NCI-H146 treated with DMSO at 0.1 percent for 48 hours (cell line): ENCODE data around the gene AKR1B15.
"Not testable (repeated sequence)": the region's sequence is repeated elsewhere in the genome, so short reads cannot be mapped to it uniquely, and the experiment has no call there.

ENCODE experiments used
- DNase-seq: peaks from one replicate; lab custom pipeline; 2025; ENCODE audit not compliant: unreplicated experiment; lab: John Stamatoyannopoulos, UW

Gene AKR1B15

DNA sequence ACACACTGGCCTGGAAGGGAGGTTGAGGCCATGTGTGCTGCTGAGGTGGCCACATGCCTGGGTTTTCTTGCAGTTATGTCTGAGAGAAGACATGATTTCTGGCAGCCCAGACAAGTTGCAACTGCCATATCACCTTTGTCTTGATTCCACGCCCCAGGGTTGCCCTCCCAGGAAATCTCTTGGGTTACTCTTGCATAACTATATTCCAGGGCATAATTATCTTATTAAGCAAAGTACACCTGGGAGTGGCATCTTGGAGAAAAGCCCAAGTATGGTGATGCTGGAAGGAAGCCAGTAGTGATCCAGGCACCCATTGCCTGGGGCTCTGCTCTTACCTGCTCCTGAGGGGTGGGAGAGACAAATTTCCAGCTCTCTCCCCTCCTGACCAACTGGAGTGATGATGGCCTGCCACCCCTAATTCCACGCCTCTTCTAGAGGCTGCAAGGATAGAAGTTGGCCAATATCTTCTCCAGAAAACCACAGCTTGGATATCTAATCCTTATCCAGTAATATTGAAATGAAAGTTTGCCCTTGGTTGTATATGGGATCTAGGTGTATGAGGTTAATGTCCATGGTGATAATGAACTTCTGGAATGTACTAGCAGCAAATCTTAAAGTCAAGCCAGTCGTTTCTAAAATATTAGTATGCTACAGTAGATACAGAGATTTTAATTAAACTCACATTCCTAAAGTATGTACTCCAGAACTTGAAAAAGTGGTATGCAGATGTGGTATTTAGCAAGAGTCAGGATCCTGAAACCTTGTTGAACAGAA is 16.5 kb upstream of the AKR1B15 start:
- no peak for DNase-seq

DNA sequence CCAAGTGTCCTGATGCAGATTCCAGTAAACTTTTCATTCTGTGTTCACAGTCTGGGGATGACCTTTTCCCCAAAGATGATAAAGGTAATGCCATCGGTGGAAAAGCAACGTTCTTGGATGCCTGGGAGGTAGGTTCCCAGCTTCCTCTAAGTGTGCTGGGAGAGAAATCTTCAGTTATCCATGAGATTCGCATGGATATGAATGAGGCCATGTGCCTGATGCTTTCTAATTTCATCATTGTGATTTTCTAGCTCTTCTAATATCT is 16.0 kb upstream of the AKR1B15 start:
- no peak for DNase-seq

DNA sequence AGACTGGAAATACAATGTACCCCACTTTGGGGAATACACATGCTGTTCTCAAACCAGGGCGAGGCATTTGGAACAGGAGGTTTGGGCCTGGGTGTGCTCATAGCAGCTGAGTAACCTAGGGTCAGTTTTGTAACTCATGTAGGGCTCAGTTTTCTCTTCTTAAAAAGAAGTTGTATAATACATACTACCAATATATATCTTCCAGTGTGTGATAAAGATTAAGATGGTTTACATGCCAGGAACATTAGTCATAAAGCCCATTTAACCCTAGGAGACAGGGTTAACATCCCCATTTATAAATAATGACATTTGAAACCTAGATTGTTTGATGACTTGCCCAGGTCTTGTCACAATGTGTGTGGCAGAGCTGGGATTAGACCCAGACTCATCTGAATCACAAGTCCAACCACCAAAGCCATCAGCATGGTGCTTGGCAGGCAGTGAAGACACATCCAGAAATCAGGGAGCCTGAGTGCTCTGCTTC is 15.6 kb upstream of the AKR1B15 start:
- no peak for DNase-seq

DNA sequence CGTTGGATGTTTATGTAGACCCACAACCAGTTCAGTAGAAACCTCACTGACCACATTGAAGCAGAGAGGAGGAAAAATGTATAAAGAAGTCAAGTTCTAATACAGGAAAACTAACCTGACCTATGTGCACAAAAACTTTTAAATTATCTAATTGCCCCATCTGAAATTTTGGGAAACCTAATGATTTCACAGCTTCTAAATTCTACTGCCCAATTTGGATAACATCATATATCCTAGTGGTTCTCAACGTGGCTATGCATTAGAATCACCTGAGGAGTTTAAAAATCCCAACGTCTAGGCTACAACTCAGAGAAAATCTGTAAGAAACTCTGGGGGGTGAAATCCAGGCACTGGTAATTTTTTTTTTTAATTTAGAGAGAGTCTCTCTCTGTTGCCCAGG is 14.3 kb upstream of the AKR1B15 start:
- DNase-seq, result no peak

DNA sequence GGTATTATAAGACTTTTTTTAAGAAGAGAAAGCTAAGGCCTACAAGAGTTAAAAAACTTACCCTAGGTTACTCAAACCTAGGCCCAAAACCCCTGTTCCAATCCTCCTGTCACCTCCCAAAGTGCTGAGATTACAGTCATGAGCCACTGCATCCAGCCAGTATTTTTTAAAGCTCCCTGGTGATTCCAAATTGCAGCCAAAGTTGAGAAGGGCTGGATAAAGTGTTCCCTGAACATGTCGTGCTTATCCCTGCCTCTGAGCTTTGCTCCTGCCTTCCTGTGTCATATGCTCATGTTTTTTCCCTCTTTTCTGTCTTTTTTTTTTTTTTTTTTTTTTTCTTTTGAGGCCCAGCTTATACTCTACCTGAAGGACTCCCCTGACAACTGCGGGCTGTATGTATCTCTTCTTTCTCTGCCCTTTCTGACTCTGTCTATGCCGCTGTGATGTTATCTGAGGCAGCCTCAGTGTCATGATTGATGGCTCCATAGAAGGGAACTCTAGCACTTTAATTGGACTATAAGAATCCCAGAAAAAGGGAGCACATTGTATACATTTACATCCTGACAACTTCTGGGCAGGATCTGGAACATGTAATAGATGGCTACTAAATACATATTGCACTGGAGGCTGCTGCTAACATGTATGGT is 13.5 kb upstream of the AKR1B15 start:
- no peak for DNase-seq

DNA sequence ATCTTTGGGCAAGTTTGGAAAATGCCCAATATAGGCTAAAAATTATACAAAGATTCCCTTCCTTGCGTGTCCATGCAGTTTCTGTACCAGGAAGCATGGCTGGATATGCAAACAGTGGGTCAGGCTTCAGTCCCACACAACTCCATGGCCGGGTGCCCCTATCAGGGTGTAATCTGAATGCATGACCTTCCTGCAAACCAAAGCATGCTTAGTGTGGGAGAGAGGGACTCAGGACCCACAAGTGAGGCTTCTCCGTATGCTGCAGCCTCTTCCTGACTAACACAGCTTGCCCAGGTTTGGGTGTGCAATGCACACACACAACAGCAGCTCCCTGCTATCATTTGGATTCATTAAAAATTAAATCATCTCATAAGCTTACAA is 13.0 kb upstream of the AKR1B15 start:
- DNase-seq, result no peak

DNA sequence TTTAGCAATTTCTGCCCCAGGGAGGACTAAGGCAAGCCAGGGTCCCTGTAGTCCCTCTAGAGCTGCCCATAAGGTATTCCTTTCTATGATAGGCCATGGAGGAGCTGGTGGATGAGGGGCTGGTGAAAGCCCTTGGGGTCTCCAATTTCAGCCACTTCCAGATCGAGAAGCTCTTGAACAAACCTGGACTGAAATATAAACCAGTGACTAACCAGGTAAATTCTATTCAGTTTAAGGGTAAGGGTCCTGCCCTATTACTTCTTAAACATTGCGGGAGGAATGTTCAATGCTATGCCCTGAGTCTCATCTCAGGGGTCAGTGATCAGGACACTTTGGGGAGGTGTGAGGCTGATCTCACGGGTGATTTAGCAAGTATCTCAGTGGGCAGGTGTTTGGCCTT is 12.4 kb upstream of the AKR1B15 start:
- DNase-seq, result not testable (repeated sequence)

DNA sequence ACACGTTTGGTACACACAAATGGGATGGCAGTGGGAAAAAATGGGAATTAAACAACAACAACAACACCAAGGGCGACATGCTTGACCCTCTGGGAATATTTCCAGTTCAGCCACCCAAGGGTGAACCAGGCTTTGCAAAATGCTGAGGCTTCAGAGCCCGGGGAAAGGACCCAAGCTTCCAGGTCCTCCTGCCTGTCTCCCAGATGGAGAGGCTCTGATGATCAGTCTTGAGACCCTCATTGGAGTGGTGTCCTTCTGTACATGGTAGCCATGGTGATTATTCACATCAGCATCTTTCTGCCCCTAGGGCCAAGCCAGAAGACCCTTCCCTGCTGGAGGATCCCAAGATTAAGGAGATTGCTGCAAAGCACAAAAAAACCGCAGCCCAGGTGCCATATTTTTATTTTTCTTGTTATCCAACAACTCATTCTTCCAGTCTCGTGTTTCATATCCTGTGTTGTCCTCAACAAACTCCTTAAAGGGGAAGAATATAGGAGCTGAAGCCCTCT is 11.6 kb upstream of the AKR1B15 start:
- DNase-seq, result not testable (repeated sequence)

DNA sequence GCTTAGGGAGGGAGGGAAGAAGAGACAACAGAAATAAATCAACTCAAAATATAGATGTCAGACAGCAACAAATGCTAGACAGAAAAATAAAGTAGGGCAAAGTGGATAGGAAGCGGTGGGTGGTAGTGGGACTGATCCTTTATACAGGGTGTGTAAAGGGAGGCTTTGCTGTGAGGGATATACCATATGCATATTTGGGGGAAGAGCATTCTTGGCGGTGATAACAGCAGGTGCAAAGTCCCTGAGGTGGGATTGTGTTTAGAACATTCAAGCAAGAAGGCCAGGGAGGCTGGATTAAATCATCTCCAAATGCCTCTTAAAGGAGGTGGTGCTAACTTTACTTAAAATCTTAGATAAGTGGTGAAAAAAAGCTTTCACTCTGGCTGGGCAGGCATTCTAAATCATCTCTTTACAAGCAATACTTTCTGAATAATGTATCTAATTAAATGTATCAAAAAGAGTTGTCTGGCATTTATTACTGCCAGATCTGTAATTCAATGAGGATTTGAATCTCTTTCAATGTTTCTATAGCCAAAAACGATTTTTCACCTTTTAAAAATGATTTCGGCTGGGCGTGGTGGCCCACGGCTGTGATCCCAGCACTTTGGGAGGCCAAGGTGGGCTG is 9.4 kb upstream of the AKR1B15 start:
- no peak for DNase-seq

DNA sequence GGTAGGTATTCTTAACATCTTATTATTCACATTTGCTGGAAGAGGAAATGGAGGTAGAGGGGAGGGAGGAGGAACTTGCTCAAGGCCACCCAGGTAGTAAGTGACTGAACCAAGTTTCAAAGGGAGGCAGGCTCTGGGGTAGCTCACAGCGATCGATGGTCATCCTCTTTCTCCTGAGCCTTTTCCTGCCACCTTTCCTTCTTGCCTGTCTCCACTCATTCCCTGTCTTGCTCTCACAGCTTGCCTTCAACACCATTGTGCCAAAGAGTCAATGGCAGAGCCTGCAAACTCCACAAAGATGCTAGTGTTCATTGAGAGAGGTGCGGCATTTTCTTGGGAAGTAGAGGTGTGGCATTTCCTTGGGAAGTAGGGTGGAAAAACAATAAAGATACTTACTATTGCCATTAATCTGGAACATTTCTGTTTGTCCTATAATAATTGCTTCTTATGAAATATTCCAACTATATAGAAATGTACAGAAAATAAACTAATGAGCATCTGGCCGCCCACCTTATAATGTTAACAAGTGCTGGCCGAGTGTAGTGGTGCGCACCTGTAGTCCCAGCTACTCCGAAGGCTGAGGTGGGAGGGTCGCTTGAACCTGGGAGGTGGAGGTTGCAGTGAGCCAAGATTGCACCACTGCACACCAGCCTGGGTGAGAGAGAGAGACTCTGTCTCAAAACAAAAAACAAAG is 7.3 kb upstream of the AKR1B15 start:
- not testable (repeated sequence) for DNase-seq

DNA sequence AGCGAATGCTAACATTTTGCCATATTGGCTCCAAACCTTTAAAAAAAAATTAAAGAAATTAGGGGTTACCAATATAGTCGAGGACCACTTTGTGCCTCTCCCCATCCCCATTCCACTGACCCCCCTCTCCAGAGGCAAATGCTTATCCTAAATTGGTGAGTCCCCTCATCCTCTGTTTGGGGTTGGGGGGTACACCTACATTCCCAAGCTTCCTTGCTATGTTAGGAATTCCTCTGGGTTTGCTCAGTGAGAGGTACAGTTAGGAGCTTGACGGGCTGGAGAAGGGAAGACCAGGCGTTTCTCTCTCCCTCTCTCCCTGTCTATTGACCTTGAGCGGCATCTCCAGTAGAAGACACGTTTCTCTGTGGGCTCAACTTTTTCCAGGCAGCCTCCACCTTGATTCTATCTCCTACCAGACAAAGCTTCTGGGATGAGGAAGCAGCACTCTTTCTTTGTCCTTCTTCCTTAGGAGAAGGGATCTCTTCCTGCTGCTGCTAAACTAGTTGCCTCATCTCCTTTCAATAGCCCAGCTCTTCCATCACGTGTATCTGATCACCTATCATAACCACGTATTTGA is 6.6 kb upstream of the AKR1B15 start:
- DNase-seq, result no peak

DNA sequence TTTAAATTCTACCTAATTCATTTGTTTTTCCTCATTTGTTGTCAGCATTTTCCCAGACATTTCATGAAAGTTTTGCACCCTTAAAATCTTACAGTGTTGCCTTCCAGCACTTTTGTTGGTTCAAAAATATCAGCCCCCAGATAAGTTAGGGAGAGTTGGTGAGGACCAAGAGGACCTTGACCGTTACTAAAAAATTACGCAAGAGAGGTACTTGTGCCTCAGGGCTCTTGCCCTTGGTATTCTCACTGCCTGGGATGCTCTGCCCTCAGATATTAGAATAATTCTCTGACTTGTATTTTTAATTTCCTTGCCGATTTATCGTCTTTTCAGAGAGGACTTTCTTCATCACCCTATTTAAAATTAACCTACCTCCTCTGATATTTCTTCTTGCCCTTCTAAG is 3.5 kb upstream of the AKR1B15 start:
- no peak for DNase-seq

DNA sequence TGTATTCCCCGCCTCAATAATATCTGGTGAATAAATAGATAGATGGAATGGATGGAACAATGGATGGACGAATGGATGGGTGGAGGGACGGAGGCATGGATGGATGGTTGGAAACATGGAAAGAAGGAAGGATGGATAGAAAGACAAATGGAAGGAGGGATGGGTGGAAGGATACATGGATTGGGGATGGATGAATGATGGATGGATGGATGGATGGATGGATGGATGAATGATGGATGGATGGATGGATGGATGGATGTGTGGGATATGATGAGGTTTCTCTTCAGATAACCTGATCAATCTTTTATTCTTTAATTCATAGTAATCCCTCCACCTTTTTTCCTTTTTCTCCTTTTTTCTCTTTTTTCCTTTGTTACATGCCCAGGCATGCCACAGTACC is 3.0 kb upstream of the AKR1B15 start:
- no peak for DNase-seq

DNA sequence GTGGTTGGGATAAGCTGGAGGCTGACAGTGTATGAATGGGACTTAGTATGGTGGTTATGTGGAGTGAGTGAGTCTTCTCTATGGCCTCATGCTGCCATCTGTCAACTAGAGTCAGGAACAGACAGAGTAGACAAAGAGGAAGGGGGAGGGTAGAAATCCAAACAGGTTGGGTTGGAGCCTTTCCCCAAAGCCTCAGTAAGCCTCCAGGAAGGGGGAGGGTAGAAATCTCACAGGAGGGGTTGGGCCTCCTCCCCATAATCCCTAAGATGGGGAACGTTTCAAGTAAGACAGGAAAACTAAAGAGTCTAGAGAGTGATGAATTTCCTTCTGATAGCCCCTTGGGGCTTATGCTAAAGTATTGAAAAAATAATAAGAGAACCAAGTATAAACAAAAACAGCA is 2.0 kb upstream of the AKR1B15 start:
- DNase-seq, result no peak

DNA sequence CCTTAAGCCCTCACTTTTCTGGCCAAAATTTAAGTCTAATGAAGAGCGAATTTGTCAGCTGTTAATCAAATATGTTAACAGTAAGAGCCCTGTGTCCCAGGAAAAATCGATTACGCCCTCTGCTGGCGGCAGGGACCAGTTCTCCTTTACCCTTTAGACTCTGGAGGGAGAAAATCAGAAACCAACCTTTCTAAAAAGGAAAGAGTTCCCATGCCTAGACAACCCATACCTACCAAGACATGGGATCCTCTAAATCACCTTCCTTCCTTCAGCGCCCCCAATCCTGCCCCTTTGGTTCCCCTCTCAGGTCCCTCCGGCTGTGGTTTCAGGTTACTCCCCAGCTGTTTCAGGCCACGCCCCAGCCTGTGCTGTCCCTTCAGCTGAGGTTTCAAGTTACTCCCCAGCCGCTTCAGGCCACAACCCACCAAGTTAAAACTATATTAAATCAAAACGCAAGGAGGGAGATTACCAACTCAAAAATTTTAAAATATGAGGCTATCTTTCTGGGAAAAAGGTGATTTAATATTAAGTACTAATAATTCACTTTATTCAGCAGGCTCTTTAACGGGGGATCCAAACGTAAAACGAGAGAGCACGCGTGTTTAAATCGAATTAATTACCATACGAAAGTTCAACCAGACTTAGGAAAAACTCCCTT is 1.4 kb upstream of the AKR1B15 start:
- peak; percentile 5 for DNase-seq

DNA sequence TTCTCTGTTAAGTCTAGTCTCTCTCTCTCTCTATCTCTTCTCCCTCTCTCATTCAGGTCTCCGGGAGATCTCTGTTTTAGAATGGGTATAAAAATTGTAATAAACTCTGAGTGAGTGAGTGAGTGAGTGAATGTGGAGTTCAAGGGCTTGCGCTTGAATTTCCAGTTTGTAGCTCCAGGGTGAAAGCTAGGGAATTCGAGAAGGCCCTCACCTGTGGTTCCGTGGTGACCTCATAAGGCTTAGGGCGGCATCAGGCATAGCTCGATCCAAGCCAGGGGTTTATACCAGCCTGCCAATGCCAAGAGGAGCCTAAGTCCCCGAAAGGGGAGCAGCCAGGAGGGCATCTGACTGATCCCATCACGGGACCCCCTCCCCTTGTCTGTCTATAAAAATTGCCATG is 456 bp downstream of the AKR1B15 start:
- DNase-seq, result no peak

DNA sequence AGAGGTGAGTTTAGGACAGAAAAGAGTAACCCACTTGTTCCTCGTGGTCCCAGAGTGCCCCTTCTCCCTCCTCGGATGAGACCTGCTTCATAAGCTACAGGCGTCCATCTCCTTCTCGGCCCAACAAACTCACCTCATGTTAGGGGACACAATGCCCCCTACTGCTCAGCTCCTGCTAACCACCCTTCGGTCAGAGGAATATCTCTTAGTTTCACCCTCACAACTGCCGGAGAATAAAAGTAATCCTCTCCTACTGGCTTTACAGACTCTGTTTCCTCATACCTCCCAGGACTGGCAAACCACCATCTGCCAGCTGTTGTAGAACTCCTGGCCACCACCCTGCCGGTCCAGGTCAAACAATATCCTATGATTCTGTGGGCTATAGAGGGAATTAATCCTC is 3.2 kb downstream of the AKR1B15 start:
- DNase-seq, result no peak

DNA sequence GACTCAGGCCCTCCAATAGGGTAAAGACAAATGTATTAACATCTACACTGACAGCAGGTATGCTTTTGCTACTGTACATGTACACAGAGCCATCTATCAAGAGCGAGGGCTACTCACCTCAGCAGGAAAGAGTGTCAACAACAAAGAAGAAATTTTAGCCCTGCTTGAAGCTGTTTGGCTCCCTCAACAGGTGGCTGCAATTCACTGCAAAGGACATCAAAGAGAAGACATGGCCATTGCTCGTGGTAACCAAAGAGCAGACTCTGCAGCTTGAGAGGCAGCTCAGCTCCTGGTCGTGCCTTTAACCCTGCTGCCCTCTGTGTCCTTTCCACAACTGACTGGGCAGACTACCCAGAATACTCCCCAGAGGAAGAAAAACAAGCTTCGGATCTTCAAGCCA is 5.1 kb downstream of the AKR1B15 start:
- no peak for DNase-seq

DNA sequence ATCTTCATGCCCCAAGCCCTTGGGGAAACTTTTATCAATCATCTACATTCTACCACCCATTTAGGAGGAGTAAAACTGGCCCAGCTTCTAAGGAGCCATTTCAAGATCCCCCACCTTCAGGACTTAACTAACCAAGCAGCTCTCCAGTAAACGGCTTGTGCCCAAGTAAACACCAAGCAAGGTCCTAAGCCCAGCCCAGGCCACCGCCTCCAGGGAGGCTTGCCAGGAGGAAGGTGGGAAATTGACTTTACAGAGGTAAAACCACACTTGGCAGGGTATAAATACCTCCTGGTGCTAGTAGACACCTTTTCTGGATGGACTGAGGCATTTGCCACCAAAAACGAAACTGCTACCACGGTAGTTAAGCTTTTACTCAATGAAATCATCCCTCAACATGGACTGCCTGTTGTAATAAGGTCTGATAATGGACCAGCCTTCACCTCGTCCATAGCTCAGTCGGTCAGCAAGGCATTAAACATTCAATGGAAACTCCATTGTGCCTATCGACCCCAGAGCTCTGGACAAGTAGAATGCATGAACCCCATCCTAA is 5.6 kb downstream of the AKR1B15 start:
- no peak for DNase-seq

DNA sequence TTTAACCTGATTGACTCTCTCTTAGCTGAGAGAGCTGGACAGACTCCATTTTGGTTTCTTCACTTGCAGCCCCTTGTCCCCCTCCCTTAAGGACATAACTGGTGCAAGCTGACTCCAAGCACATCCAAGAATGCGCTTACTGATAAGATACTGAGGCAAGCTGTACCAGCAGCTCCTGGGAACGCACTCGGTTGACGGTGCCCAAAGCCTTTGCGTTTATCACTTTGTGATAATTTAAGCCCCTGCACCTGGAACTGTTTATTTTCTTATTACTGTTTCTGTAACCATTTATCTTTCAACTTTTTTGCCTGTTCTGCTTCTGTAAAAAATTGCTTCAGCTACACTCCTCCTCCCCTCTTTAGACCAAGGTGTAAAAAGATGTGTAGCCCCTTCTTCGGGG is 8.5 kb downstream of the AKR1B15 start:
- no peak for DNase-seq

DNA sequence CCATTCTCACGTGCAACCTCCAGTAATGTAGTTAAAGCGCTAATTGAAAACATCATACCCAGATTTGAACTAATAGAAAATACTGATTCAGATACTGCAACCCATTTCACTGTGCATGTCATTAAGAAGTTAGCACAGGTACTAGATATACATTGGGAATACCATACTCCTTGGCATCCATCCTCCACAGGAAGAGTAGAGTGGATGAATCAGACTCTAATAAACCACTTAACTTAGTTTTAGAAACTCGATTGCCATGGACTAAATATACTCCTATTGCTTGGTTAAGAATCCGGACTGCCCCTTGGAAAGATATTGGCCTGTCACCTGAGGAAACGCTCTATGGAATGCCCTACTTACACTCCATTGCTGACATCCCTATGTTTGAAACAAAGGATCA is 9.5 kb downstream of the AKR1B15 start:
- DNase-seq, result no peak
